RKO (cell line): ENCODE results near the gene PREB.

Experiments
- DNase-seq: peaks from one replicate; pipeline ENCODE4 v3.0.0-alpha.2; 2016; ENCODE audit warnings: low spot score

The PREB gene

GRCh38 chr2:27094353-27094984 lies 40.0 kb downstream of the PREB start:
- DNase-seq, result no peak

- DNase-seq, result no peak
Observed at GRCh38 chr2:27093430-27094352, 40.7 kb downstream of the PREB start.

GRCh38 chr2:27092696-27093429 lies 41.6 kb downstream of the PREB start:
- no peak for DNase-seq

GRCh38 chr2:27091746-27092695 lies 42.4 kb downstream of the PREB start:
- DNase-seq, result no peak

- DNase-seq, result no peak
Observed at GRCh38 chr2:27089111-27089954, 45.1 kb downstream of the PREB start.

- no peak for DNase-seq
Observed at GRCh38 chr2:27088634-27089033, 45.8 kb downstream of the PREB start.

- DNase-seq, result no peak
Observed at GRCh38 chr2:27087823-27088410, 46.5 kb downstream of the PREB start.

- peak; percentile 62 for DNase-seq
Observed at GRCh38 chr2:27086724-27087593, 47.5 kb downstream of the PREB start, which contains the start of gene KHK. Gene KHK, plus strand, starts transcription at chr2:27086772. Its CDS starts 488 bp downstream, at chr2:27087260.

- peak; percentile 92 for DNase-seq
Observed at GRCh38 chr2:27086090-27086723, 48.2 kb downstream of the PREB start.

DNA sequence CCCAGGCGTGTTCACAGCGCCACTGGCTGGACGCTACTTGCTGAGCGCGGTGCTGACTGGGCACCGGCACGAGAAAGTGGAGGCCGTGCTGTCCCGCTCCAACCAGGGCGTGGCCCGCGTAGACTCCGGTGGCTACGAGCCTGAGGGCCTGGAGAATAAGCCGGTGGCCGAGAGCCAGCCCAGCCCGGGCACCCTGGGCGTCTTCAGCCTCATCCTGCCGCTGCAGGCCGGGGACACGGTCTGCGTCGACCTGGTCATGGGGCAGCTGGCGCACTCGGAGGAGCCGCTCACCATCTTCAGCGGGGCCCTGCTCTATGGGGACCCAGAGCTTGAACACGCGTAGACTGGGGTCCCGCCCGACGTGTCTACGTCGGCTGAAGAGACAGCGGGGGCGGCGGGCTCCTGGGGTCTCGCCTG lies 48.8 kb downstream of the PREB start:
- DNase-seq, result peak; percentile 70

GRCh38 chr2:27085062-27085672 lies 49.3 kb downstream of the PREB start:
- DNase-seq, result no peak

- DNase-seq, result no peak
Observed at GRCh38 chr2:27084297-27085061, 50.0 kb downstream of the PREB start.

DNA sequence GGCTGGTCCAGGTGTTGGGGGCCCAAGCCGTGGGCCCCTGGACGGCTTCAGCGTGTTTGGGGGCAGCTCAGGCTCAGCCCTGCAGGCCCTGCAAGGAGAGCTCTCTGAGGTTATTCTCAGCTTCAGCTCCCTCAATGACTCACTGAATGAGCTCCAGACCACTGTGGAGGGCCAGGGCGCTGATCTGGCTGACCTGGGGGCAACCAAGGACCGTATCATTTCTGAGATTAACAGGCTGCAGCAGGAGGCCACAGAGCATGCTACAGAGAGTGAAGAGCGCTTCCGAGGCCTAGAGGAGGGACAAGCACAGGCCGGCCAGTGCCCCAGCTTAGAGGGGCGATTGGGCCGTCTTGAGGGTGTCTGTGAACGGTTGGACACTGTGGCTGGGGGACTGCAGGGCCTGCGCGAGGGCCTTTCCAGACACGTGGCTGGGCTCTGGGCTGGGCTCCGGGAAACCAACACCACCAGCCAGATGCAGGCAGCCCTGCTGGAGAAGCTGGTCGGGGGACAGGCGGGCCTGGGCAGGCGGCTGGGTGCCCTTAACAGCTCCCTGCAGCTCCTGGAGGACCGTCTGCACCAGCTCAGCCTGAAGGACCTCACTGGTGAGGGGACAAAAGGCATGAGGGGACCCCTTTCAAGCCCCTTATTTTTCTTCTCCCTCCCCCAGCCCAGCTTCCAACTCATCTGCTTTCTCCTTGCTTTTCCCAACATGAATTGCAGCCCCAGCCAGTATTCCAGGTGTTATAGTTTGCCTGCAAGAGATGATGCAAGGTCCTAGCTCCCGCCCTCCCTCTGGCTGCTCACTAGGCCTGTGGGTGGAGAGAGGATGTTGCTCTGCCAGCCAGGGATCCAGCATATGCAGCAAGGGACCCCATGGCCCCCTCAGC lies 50.8 kb downstream of the PREB start:
- DNase-seq, result no peak

DNA sequence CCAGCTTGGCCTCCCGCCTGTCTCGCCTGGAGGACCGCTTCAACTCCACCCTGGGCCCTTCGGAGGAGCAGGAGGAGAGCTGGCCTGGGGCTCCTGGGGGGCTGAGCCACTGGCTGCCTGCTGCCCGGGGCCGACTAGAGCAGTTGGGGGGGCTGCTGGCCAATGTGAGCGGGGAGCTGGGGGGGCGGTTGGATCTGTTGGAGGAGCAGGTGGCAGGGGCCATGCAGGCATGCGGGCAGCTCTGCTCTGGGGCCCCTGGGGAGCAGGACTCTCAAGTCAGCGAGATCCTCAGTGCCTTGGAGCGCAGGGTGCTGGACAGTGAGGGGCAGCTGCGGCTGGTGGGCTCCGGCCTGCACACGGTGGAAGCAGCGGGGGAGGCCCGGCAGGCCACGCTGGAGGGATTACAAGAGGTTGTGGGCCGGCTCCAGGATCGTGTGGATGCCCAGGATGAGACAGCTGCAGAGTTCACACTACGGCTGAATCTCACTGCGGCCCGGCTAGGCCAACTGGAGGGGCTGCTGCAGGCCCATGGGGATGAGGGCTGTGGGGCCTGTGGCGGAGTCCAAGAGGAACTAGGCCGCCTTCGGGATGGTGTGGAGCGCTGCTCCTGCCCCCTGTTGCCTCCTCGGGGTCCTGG lies 51.5 kb downstream of the PREB start:
- DNase-seq, result no peak

DNA sequence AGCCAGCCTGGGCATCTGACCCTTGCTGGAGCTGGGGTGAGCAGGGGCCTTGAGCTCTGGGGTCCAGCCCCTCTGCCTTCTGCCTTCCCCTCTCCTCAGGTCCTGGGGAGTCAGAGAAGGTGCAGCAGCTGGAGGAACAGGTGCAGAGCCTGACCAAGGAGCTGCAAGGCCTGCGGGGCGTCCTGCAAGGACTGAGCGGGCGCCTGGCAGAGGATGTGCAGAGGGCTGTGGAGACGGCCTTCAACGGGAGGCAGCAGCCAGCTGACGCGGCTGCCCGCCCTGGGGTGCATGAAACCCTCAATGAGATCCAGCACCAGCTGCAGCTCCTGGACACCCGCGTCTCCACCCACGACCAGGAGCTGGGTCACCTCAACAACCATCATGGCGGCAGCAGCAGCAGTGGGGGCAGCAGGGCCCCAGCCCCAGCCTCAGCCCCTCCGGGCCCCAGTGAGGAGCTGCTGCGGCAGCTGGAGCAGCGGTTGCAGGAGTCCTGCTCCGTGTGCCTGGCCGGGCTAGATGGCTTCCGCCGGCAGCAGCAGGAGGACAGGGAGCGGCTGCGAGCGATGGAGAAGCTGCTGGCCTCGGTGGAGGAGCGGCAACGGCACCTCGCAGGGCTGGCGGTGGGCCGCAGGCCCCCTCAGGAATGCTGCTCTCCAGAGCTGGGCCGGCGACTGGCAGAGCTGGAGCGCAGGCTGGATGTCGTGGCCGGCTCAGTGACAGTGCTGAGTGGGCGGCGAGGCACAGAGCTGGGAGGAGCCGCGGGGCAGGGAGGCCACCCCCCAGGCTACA lies 52.3 kb downstream of the PREB start:
- DNase-seq, result no peak
